Esophagus squamous epithelium (tissue), 5 donors: ENCODE measurements around the gene UBL5. TPM values are rescaled to one million over a fixed set of nuclear protein-coding genes. Genes with fewer than 3 reads are reported as not detected.

Experiments used
- DNase-seq: peaks from one replicate; lab custom pipeline; 2025; lab: John Stamatoyannopoulos, UW
- H3K27ac ChIP-seq, 4 donors: fragments of 200-600 bp; sonication (generic); one replicate each; pipeline ENCODE4 v1.5.1; 2016 to 2019; ENCODE audit warnings: mild to moderate bottlenecking in 1 of 4
- H3K27me3 ChIP-seq, 4 donors: fragments of 200-600 bp; sonication (generic); 1 replicate in 3 of 4; 2 replicates in 1 of 4; pipeline versions ENCODE4 v1.5.1 to v1.6.0; 2017 to 2021; ENCODE audit warnings: antibody characterized with exemption in 1 of 4
- H3K36me3 ChIP-seq, 3 donors: fragments of 200-600 bp; sonication (generic); one replicate each; pipeline ENCODE4 v1.5.1; 2016 to 2019
- H3K4me1 ChIP-seq, 3 donors: fragments of 200-600 bp; sonication (generic); one replicate each; pipeline ENCODE4 v1.5.1; 2017 to 2019
- H3K4me3 ChIP-seq, 4 donors: fragments of 200-600 bp; sonication (generic); 1 replicate in 3 of 4; 2 replicates in 1 of 4; pipeline ENCODE4 v1.5.1; 2016 to 2019; ENCODE audit warnings: mild to moderate bottlenecking in 2 of 4, moderate library complexity in 1 of 4
- H3K9me3 ChIP-seq, 3 donors: fragments of 200-600 bp; sonication (generic); one replicate each; pipeline ENCODE4 v1.5.1; 2016 to 2019
- CTCF ChIP-seq, 6 experiments: fragments of 450-650 bp in 4 of 6; fragments of 200-600 bp in 2 of 6; sonication (generic) in 2 of 6; IDR thresholded peaks; one replicate each; pipeline ENCODE4 v1.5.1; 2016 to 2019; ENCODE audit warnings: antibody characterized with exemption in 6 of 6, mild to moderate bottlenecking in 4 of 6, moderate library complexity in 4 of 6
- POLR2A ChIP-seq, 4 donors: fragments of 450-650 bp; IDR thresholded peaks; one replicate each; pipeline ENCODE4 v1.6.1; 2017; ENCODE audit warnings: antibody characterized with exemption in 4 of 4, mild to moderate bottlenecking in 4 of 4, moderate library complexity in 3 of 4
- WGBS, 2 donors: methylation state at CpG; one replicate each; pipeline ENCODE4 v1.1.5; 2018; 5-methylcytosine and 5-hydroxymethylcytosine counted together
- intact Hi-C: fragments of 100-400 bp; cut with DNase I; formaldehyde crosslinking; loops from one replicate; pipeline ENCODE4 v1.15.0; 2022
- total RNA-seq, 4 donors: library from RNA; depleted of rRNA; stranded (reverse); fragments of >200 nt; gene quantifications; one replicate each; pipeline ENCODE4 v1.1.0, GENCODE V29; 2016
- donor health status: DM: yes; HTN: yes; CAD: no.

UBL5 gene
- total RNA-seq, 4 donors from 2014 or later, result 394 to 688 (median 499) TPM

GRCh38 chr19:9861503-9861902 lies 33.8 kb downstream of the UBL5 start:
- H3K4me1 ChIP-seq, result no peaks in the 10 kb centered on the region
- H3K9me3 ChIP-seq, result no peaks in the 10 kb centered on the region
- no peak overlapping the region for H3K27ac ChIP-seq
- DNase-seq, result no peak
- no peaks in the 10 kb centered on the region for H3K27me3 ChIP-seq
- H3K4me3 ChIP-seq, result no peak overlapping the region
- WGBS, 2 donors, result 83 to 100% methylated on average over 1 of the region's 1 CpG
- H3K36me3 ChIP-seq, result peaks cover 0 to 13% (median 0%) of the 10 kb centered on the region in 3 donors
- TF ChIP-seq POLR2A (IDR thresholded peaks at IDR 0.05) (no peak), CTCF (IDR thresholded peaks at IDR 0.05) (no peak)
- intact Hi-C loops, result no loop called here

GRCh38 chr19:9862938-9863337 lies 35.2 kb downstream of the UBL5 start:
- Histone ChIP-seq H3K4me1 (no peaks in the 10 kb centered on the region), H3K9me3 (no peaks in the 10 kb centered on the region), H3K27ac (no peak overlapping the region), H3K36me3 (no peaks in the 10 kb centered on the region), H3K4me3 (no peak overlapping the region), H3K27me3 (no peaks in the 10 kb centered on the region)
- intact Hi-C loops, result no loop called here
- no peak for DNase-seq
- WGBS, 2 donors, result 57 to 64% methylated on average over 4 of the region's 4 CpGs
- no peak for TF ChIP-seq POLR2A (IDR thresholded peaks at IDR 0.05)
- no peak for TF ChIP-seq CTCF (IDR thresholded peaks at IDR 0.05)

GRCh38 chr19:9863759-9864158 lies 36.0 kb downstream of the UBL5 start:
- Histone ChIP-seq H3K4me3 (no peak overlapping the region), H3K9me3 (no peaks in the 10 kb centered on the region), H3K27me3 (no peaks in the 10 kb centered on the region), H3K4me1 (no peaks in the 10 kb centered on the region), H3K36me3 (no peaks in the 10 kb centered on the region), H3K27ac (no peak overlapping the region)
- TF ChIP-seq POLR2A (IDR thresholded peaks at IDR 0.05) (no peak), CTCF (IDR thresholded peaks at IDR 0.05) (no peak)
- intact Hi-C loops, result no loop called here
- WGBS, 2 donors, result 56% methylated on average over 5 of the region's 5 CpGs
- no peak for DNase-seq

- no peaks in the 10 kb centered on the region for H3K4me1 ChIP-seq
- TF ChIP-seq POLR2A (IDR thresholded peaks at IDR 0.05), result no peak
- TF ChIP-seq CTCF (IDR thresholded peaks at IDR 0.05), result no peak
- no peaks in the 10 kb centered on the region for H3K36me3 ChIP-seq
- H3K4me3 ChIP-seq, result no peak overlapping the region
- DNase-seq, result no peak
- no peaks in the 10 kb centered on the region for H3K27me3 ChIP-seq
- 83 to 84% methylated on average over 15 of the region's 16 CpGs for WGBS, 2 donors
- no peak overlapping the region for H3K27ac ChIP-seq
- intact Hi-C loops, result no loop called here
- no peaks in the 10 kb centered on the region for H3K9me3 ChIP-seq
These were observed 38.2 kb downstream of the UBL5 start for GRCh38 chr19:9865732-9866501.

GRCh38 chr19:9868983-9869617 lies 41.4 kb downstream of the UBL5 start:
- 75 to 76% methylated on average over 6 to 7 of the region's 7 CpGs for WGBS, 2 donors
- no peak overlapping the region for H3K27ac ChIP-seq
- no peak overlapping the region for H3K4me3 ChIP-seq
- H3K27me3 ChIP-seq, result no peaks in the 10 kb centered on the region
- H3K36me3 ChIP-seq, result no peaks in the 10 kb centered on the region
- no peaks in the 10 kb centered on the region for H3K9me3 ChIP-seq
- no peak for DNase-seq
- TF ChIP-seq POLR2A (IDR thresholded peaks at IDR 0.05) (no peak), CTCF (IDR thresholded peaks at IDR 0.05) (no peak)
- intact Hi-C loops, result no loop called here
- H3K4me1 ChIP-seq, result no peaks in the 10 kb centered on the region
